Dedifferentiated amniotic fluid mesenchymal stem cell (primary cell): ENCODE results near the gene METTL8.

Source experiments
- DNase-seq: peaks from one replicate; pipeline ENCODE4 v3.0.0-alpha.2; 2016; ENCODE audit errors: extremely low spot score

The METTL8 gene

DNA sequence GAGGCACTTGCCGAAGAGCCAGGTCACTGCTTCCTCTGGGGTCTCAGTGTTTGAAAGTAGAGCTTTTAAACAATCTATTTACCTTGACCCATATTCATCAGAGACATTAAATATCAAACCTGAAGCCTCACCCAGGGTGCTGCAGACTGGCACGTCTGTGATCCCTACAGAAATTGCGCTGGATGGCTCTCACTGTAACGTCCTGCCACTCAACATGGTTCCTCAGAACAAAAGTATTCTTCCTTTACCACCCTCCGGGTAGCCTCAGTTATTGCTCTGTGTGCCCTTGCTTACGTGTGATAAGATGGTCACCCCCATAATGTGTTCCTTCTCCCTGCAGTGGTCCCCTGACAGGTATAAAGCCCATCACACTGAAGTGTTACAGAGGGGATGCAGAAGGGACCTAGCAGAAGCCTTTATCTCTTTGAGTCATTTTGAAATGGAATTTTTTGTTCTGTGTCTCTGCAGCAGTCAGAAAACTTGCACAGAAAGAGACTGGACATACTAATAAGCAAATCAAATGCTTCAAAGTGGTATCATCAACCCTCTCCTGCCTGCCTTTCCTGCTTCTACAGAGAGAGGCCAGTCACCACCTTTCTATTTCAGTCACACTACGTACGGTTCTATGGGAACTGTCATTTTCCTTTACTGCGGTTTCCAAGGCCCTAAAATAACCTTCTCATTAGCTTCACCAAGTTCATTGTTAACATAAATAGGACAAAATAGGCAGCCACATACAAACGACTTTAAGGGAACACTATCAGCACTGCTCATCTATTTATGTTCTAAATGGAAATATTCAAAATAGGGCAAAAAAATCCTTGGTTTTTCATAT lies 86.8 kb downstream of the METTL8 start:
- no peak for DNase-seq

GRCh38 chr2:171345971-171346722 lies 87.6 kb downstream of the METTL8 start:
- DNase-seq: no peak

DNA sequence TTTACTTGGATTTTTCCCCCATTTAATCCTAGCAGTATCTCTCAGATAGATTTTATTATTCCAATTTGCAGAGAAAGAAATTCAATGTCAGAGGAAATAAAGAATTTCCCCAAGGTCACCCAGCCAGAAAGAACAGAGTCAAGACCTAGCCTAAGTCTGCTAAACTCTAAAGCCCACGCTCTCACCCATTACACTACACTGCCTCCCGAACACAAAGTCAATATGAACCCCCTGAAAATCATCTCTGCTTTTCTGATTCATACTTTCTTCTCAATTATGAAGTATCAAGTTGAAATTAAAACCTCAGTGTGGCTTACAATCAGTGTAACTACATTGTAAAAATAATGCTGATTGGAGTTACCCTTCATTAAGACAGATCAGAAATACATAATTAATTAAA lies 89.6 kb downstream of the METTL8 start:
- DNase-seq: no peak

GRCh38 chr2:171342067-171342413 lies 91.8 kb downstream of the METTL8 start:
- no peak for DNase-seq

- DNase-seq: no peak
These were observed 92.3 kb downstream of the METTL8 start for GRCh38 chr2:171341394-171342066.

DNA sequence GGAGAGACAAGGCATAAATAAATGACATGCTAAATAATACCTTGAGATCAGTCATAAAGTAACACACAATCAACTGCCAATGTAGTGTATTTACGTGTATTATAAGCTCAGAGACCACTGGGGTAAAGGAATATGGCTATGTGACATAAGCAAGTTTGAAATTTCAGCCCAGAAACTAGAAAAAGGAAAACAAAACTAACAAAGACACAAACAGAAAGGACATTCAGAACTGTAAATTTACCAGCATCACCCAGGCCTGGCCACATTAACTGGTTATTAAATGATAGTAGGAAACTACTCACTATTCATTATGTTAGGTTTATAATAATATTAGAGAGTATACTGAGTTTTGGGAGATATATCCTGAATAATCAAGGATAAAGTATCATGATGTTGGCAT lies 98.8 kb downstream of the METTL8 start:
- DNase-seq: no peak

DNA sequence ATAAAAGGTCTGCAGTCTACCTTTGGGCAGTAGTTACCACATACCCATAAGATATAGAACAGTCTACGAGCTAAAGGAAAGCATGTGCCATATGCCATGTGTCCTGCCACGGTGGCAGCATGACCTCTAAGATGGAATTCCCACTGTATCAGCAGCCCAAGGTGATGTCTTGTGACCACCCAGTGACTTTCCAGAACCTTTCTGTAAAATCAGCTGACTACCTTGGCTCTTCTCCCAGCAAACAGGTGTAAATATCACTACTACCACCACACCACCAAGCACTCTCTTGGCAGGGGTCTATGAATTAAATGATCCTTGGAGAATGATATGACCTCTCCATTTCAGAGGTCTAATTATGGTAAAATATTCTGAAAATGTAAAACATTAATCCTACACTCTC lies 99.6 kb downstream of the METTL8 start:
- DNase-seq: no peak

GRCh38 chr2:171330155-171330956 lies 103.4 kb downstream of the METTL8 start:
- DNase-seq: no peak

- no peak for DNase-seq
These were observed 106.7 kb downstream of the METTL8 start for GRCh38 chr2:171327043-171327496.

GRCh38 chr2:171325886-171326585 lies 107.8 kb downstream of the METTL8 start:
- DNase-seq: no peak

DNA sequence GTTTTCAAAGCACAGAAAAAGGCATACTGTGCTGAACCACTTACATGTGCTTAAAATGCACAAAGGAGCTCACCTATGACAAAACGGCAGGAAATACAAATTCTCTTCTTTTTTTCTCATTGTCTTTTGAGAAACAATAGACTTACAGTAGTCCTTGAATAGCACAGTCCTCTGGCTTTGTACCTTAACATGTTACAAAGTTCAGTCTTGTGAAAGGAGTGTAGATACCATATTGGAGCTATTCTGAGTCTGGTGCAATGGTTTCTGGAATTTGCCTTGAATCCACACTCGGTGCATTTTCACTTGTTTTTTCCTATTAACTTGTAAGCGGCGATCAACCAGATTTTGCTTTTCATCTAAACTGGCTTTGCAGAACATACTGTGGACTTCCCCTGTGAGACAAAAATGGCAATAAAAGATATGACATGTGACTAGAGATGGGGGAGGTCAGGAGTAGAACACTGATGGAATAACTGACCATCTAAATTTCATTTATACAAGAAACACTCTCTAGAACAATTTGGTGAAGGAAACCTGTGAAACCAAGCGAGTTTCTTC lies 109.7 kb downstream of the METTL8 start:
- DNase-seq: no peak

GRCh38 chr2:171322928-171323327 lies 110.9 kb downstream of the METTL8 start:
- no peak for DNase-seq

DNA sequence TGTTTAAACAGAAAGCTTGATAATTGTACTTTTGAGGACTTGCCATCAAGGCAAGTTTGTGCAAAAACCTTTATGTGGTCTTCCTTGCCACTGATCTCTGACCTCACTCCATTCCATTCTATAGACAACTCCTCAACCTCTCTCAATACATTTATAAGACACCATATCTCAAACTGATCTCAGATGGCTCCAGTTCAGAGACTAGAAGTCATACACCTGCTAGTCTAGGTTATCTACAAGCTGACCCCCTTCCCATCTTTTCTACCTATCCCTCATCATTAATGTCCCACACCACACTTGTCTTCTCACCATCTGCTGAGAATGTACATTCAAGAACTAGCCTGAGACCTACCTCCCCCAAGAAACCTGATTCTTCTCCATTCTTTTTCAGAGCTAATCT lies 113.1 kb downstream of the METTL8 start:
- DNase-seq: no peak

- DNase-seq: no peak
These were observed 113.6 kb downstream of the METTL8 start for GRCh38 chr2:171320208-171320621.

DNA sequence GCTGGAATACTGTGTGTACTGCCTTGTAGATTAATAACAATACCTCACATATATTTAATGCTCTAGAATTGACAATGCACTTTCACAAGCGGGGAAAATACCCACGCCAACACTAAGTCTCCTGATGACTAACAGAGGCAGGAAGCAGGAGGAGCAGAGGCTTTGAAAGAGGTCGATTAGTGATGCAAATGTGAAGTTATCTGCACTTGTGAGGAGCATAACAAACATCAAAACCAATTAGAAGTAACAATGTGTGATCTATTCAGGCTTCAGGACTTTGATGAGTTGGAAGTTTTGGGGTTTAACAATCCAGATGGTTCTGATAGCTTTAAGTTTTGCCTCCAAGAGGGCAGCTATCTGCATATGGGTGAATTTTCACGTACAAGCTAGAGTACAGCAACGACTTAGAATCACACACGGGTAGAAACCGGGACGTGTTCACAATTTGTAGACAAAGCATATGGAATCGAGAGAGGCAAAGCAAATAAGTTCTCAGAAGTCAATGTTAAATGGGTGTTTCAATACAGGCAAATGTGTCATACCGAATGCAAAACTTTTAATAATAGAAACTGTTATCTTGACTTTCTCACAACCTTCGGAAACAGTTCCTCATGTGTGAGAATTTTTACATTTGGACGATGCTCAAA lies 114.5 kb downstream of the METTL8 start:
- no peak for DNase-seq

DNA sequence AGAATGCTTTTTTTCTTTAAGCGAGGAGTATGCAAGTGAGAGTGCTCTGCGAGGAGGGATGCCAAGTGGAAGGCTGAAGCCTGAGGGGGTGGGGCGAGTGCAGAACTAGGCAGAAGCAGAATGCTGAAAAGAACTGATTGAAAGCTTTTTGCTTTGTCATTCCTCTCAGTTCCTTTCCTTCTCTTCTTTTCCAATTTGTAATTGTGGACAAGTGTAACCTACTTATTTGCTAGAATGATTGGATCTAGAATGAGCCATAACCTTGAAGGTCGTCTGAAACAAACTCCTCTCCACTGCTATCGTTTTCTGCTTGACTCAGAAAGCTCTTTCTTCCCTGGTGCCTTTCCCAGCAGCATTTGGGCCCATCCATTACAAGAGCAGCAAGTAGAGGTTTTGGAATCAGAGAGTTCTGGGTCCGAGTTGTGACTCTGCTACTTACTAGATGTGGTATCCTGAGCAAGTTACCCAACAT lies 115.3 kb downstream of the METTL8 start:
- DNase-seq: no peak

DNA sequence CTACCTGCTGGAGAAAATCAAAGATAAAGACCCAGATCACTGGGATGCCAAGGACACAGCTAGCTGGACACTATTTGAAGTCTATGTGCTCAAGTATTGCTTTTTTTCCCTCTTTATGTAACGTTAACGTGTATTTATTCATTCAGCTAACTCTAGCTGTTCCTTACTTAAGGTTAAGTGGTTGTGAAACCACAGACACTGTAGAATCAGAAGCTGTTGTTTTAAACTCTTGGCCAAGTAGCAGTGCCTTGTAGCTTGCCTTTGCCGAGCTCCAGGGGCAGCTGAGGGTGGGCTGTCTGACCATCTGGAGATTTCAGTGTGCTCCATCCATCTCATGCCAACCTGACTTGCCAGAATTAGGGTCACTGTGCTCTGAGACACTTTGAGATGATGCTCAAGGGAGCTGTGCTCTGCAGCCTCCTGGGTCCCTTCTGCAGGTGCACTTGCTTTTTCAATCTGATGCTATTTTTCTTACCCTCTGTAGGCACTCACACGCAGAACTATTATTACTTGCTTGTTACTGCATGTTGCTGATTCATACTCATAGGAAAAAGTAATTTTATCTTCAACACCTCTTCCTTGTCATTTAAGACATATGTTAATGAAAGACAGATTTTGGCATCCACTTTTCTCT lies 116.2 kb downstream of the METTL8 start:
- no peak for DNase-seq

GRCh38 chr2:171316755-171317337 lies 116.9 kb downstream of the METTL8 start:
- no peak for DNase-seq

- DNase-seq: no peak
These were observed 117.6 kb downstream of the METTL8 start for GRCh38 chr2:171316220-171316619.
